ENCODE measurements around the gene HINFP. TPM values are rescaled to one million over a fixed set of nuclear protein-coding genes. Genes with fewer than 3 reads are reported as not detected.

Gene HINFP
- total RNA-seq, 1 donor from 2014 or later = 38.5 TPM

DNA sequence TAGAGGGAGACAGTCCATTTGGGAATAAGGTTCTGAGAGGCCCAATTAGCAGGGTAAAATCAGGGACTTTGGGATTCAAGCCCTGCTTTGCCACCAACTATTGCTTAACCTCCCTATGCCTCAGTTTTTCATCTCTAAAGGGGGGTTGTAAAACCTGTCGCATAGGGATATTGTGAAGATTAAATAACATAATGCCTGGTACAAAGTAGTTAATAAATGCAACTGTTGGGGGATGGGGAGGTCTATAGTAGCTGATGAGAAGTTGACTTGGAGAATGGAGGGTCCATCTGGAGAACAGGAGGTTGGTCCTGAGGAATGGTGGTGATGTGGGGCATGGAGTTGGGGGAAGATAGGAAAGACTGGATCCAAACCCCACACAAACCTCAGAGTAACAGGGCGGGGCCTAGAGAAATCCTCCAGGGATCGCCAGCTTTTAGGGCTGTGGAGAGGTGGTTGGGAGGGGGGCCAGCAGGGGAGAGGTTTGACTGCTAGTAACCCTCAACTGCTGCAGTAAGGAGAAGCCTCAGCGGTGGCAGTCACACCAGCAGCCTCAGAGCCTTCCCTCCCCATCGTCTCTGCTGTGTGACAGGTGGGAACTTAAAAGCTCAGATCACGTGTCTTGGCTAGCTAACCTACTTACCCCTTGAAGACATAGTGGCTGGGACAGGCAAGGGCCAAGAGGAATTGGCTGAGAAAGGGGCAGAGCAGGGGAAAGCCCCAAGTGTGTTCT is 26.4 kb downstream of the HINFP start:
- TF ChIP-seq CTCF (conservative IDR thresholded peaks at IDR 0.05) = no peak
- Mint-ChIP-seq H3K4me3 (peak overlapping the region; percentile 74), H3K36me3 (ENCODE audit: low read depth) (no peaks in the 10 kb centered on the region), H3K9me3 (no peaks in the 10 kb centered on the region), H3K27me3 (ENCODE audit: low read depth) (peaks cover 70% of the 10 kb centered on the region), H3K27ac (ENCODE audit: unreplicated experiment) (no peak overlapping the region), H3K4me1 (peaks cover 12% of the 10 kb centered on the region)
- no peak for DNase-seq (ENCODE audit: low read depth, low spot score)

DNA sequence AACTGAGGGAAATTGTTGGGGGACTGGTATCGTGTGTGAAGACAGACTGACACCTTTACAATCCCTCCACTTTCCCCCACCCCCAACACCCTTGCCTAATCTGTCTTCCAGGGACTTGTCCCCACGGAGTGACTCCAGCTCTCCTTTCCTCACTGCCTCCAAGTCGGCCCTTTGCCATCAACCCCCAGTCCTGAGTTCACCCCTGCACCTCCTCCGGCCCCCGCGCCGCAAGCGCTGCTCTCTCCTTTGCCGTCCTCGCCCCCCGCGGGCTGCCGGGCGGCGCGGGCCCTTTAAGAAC is 27.3 kb downstream of the HINFP start:
- Mint-ChIP-seq H3K4me3 (peak overlapping the region; percentile 74), H3K27ac (ENCODE audit: unreplicated experiment) (no peak overlapping the region), H3K27me3 (ENCODE audit: low read depth) (peaks cover 70% of the 10 kb centered on the region), H3K9me3 (no peaks in the 10 kb centered on the region), H3K36me3 (ENCODE audit: low read depth) (no peaks in the 10 kb centered on the region), H3K4me1 (peaks cover 12% of the 10 kb centered on the region)
- TF ChIP-seq CTCF (conservative IDR thresholded peaks at IDR 0.05) = no peak
- DNase-seq (ENCODE audit: low read depth, low spot score) = no peak

GRCh38 chr11:119149018-119149785 is 27.8 kb downstream of the HINFP start, which contains the start of gene ABCG4:
TSS of gene ABCG4 (plus strand) at chr11:119149052. CDS start at chr11:119149966, 914 bp downstream.
- no peaks in the 10 kb centered on the region for H3K9me3 Mint-ChIP-seq
- peaks cover 68% of the 10 kb centered on the region for H3K27me3 Mint-ChIP-seq (ENCODE audit: low read depth)
- H3K4me3 Mint-ChIP-seq = peak within 1 kb of the TSS; percentile 81
- peak; percentile 31 for DNase-seq (ENCODE audit: low read depth, low spot score)
- TF ChIP-seq CTCF (conservative IDR thresholded peaks at IDR 0.05) = no peak
- no peak within 1 kb of the TSS for H3K27ac Mint-ChIP-seq (ENCODE audit: unreplicated experiment)
- H3K4me1 Mint-ChIP-seq = peaks cover 12% of the 10 kb centered on the region
- no peaks in the 10 kb centered on the region for H3K36me3 Mint-ChIP-seq (ENCODE audit: low read depth)

DNA sequence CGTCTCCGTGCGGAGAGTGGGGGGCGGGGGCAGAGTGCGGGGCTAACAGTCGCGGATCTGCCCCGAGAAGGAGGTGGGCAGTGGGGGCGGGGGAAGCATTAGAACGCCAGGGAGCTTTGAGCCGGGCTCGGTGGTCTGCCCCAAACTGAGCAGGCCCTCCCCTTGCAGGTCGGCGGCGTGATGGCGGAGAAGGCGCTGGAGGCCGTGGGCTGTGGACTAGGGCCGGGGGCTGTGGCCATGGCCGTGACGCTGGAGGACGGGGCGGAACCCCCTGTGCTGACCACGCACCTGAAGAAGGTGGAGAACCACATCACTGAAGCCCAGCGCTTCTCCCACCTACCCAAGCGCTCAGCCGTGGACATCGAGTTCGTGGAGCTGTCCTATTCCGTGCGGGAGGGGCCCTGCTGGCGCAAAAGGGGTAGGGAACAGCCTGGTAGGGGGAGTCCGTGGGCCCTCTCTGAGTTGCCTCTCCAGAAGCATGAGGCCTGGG is 28.5 kb downstream of the HINFP start:
- Mint-ChIP-seq H3K4me1 (peaks cover 10% of the 10 kb centered on the region), H3K4me3 (peak overlapping the region; percentile 81), H3K9me3 (no peaks in the 10 kb centered on the region), H3K27me3 (ENCODE audit: low read depth) (peaks cover 68% of the 10 kb centered on the region), H3K27ac (ENCODE audit: unreplicated experiment) (no peak overlapping the region), H3K36me3 (ENCODE audit: low read depth) (no peaks in the 10 kb centered on the region)
- no peak for TF ChIP-seq CTCF (conservative IDR thresholded peaks at IDR 0.05)
- no peak for DNase-seq (ENCODE audit: low read depth, low spot score)

DNA sequence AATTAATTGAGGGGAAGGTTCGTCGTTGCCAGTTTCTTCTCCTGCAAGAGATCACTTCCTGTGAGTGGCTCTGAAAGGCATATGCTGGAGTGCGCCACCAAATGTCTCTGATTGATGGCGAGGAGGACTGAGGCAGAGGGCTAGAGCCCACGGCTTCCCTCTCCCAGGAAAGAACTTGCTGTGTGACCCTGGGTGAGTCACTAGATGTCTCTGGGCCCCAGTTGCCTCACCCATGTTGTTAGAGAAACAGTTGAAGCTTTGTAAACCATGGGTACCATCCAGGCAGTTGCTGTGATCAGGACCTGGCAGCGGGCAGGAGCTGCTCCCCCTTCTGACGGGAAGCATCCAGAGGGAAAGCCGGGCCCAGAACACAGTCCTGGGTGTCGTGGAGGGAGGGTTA is 30.7 kb downstream of the HINFP start:
- H3K9me3 Mint-ChIP-seq = no peaks in the 10 kb centered on the region
- peaks cover 54% of the 10 kb centered on the region for H3K27me3 Mint-ChIP-seq (ENCODE audit: low read depth)
- no peak for TF ChIP-seq CTCF (conservative IDR thresholded peaks at IDR 0.05)
- no peak overlapping the region for H3K27ac Mint-ChIP-seq (ENCODE audit: unreplicated experiment)
- no peaks in the 10 kb centered on the region for H3K36me3 Mint-ChIP-seq (ENCODE audit: low read depth)
- H3K4me3 Mint-ChIP-seq = no peak overlapping the region
- no peak for DNase-seq (ENCODE audit: low read depth, low spot score)
- peaks cover 8% of the 10 kb centered on the region for H3K4me1 Mint-ChIP-seq

Data from neural crest cell (in vitro differentiated cells).